ENCODE measurements around the gene SPAG16.

The SPAG16 gene

GRCh38 chr2:213266421-213266820 lies 17.8 kb upstream of the SPAG16 start:
- 75% methylated on average over 2 of the region's 2 CpGs for WGBS
- H3K36me3 ChIP-seq (ENCODE audit: control insufficient read depth in 1 of 2, insufficient read depth in 2 of 2, low read depth in 1 of 2, low read length in 2 of 2) = no peaks in the 10 kb centered on the region

GRCh38 chr2:213271947-213272346 lies 12.3 kb upstream of the SPAG16 start:
- Histone ChIP-seq H2AK5ac (ENCODE audit: low read length, severe bottlenecking) (no peak overlapping the region), H2BK12ac (ENCODE audit: low read length in 2 of 2) (no peak overlapping the region), H3K4me3 (ENCODE audit: insufficient read depth in 1 of 2, low read depth in 1 of 2, low read length in 2 of 2) (no peak overlapping the region), H3K4me2 (ENCODE audit: low read length, poor library complexity, severe bottlenecking) (no peak overlapping the region), H2BK120ac (ENCODE audit: low read depth, low read length) (no peak overlapping the region), H4K91ac (ENCODE audit: low read length) (no peak overlapping the region), H3K18ac (ENCODE audit: low read depth in 1 of 2, low read length in 2 of 2) (no peak overlapping the region), H3K27ac (ENCODE audit: low read length, poor library complexity, severe bottlenecking) (no peak overlapping the region), H3K14ac (ENCODE audit: low read length in 2 of 2) (no peak overlapping the region), H4K8ac (ENCODE audit: low read length) (no peak overlapping the region), H3K79me1 (replicated peaks; ENCODE audit: low read length, poor library complexity, severe bottlenecking) (no peaks in the 10 kb centered on the region), H2BK5ac (ENCODE audit: low read depth, low read length, poor library complexity, severe bottlenecking) (no peak overlapping the region), H3K4me1 (ENCODE audit: control insufficient read depth, insufficient read depth, low read depth, low read length) (no peaks in the 10 kb centered on the region), H3K27me3 (ENCODE audit: control insufficient read depth in 1 of 2, insufficient read depth in 1 of 2, low read length in 2 of 2) (no peaks in the 10 kb centered on the region), H3K9ac (ENCODE audit: low read length) (no peak overlapping the region), H2BK15ac (ENCODE audit: low read depth, poor library complexity, severe bottlenecking) (no peak overlapping the region), H3K36me3 (ENCODE audit: control insufficient read depth in 1 of 2, insufficient read depth in 2 of 2, low read depth in 1 of 2, low read length in 2 of 2) (no peaks in the 10 kb centered on the region), H2AFZ (ENCODE audit: low read depth, low read length) (no peak overlapping the region), H3K4ac (ENCODE audit: low read depth in 1 of 2, low read length in 2 of 2) (no peak overlapping the region), H3K9me3 (ENCODE audit: control insufficient read depth, low read length) (peaks cover 6% of the 10 kb centered on the region), H3K23ac (ENCODE audit: low read length in 2 of 2) (no peak overlapping the region)
- 100% methylated on average over 1 of the region's 1 CpG for WGBS
- DNase-seq = no peak

More at GRCh38 chr2:213266421-213266820, 17.8 kb upstream of the SPAG16 start:
- Histone ChIP-seq H3K4me1 (ENCODE audit: control insufficient read depth, insufficient read depth, low read depth, low read length) (no peaks in the 10 kb centered on the region), H2BK12ac (ENCODE audit: low read length in 2 of 2) (no peak overlapping the region), H2AK5ac (ENCODE audit: low read length, severe bottlenecking) (no peak overlapping the region), H3K4me3 (ENCODE audit: insufficient read depth in 1 of 2, low read depth in 1 of 2, low read length in 2 of 2) (no peak overlapping the region), H3K9me3 (ENCODE audit: control insufficient read depth, low read length) (no peaks in the 10 kb centered on the region), H3K23ac (ENCODE audit: low read length in 2 of 2) (no peak overlapping the region), H3K4ac (ENCODE audit: low read depth in 1 of 2, low read length in 2 of 2) (no peak overlapping the region), H4K91ac (ENCODE audit: low read length) (no peak overlapping the region), H3K27ac (ENCODE audit: low read length, poor library complexity, severe bottlenecking) (no peak overlapping the region), H3K18ac (ENCODE audit: low read depth in 1 of 2, low read length in 2 of 2) (no peak overlapping the region), H3K4me2 (ENCODE audit: low read length, poor library complexity, severe bottlenecking) (no peak overlapping the region), H4K8ac (ENCODE audit: low read length) (no peak overlapping the region), H3K79me1 (replicated peaks; ENCODE audit: low read length, poor library complexity, severe bottlenecking) (no peaks in the 10 kb centered on the region), H2BK5ac (ENCODE audit: low read depth, low read length, poor library complexity, severe bottlenecking) (no peak overlapping the region), H3K27me3 (ENCODE audit: control insufficient read depth in 1 of 2, insufficient read depth in 1 of 2, low read length in 2 of 2) (no peaks in the 10 kb centered on the region), H2BK120ac (ENCODE audit: low read depth, low read length) (no peak overlapping the region), H2AFZ (ENCODE audit: low read depth, low read length) (no peak overlapping the region), H3K9ac (ENCODE audit: low read length) (no peak overlapping the region), H3K14ac (ENCODE audit: low read length in 2 of 2) (no peak overlapping the region), H2BK15ac (ENCODE audit: low read depth, poor library complexity, severe bottlenecking) (no peak overlapping the region)
- no peak for DNase-seq

DNA sequence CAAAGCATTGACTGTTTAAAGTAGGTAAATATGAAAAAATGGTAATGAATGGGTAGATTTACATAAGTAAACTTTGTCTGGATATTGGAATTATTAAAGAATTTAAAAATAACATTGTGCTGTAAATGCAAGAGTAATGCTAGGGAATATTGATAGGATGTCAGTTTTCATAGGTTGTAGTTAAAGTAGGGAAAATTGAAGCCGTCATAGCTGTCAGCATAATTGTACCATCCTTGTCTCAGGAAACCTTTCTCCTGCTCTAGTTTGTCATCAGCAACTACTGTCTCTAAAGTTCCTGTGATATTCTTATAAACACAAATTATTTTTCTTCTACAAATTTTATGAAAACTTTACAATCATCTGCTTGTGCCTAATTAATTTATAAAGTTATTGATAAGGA lies 10.1 kb upstream of the SPAG16 start:
- H3K4me3 ChIP-seq (ENCODE audit: insufficient read depth in 1 of 2, low read depth in 1 of 2, low read length in 2 of 2) = no peak overlapping the region
- no peak overlapping the region for H2BK15ac ChIP-seq (ENCODE audit: low read depth, poor library complexity, severe bottlenecking)
- no peak overlapping the region for H2BK120ac ChIP-seq (ENCODE audit: low read depth, low read length)
- H2BK5ac ChIP-seq (ENCODE audit: low read depth, low read length, poor library complexity, severe bottlenecking) = no peak overlapping the region
- peaks cover 14% of the 10 kb centered on the region for H3K9me3 ChIP-seq (ENCODE audit: control insufficient read depth, low read length)
- H2AK5ac ChIP-seq (ENCODE audit: low read length, severe bottlenecking) = no peak overlapping the region
- no CpG with 5 or more reads among the region's 1 CpG for WGBS
- no peak overlapping the region for H2AFZ ChIP-seq (ENCODE audit: low read depth, low read length)
- H3K4me1 ChIP-seq (ENCODE audit: control insufficient read depth, insufficient read depth, low read depth, low read length) = no peaks in the 10 kb centered on the region
- no peak overlapping the region for H2BK12ac ChIP-seq (ENCODE audit: low read length in 2 of 2)
- no peaks in the 10 kb centered on the region for H3K27me3 ChIP-seq (ENCODE audit: control insufficient read depth in 1 of 2, insufficient read depth in 1 of 2, low read length in 2 of 2)
- no peaks in the 10 kb centered on the region for H3K36me3 ChIP-seq (ENCODE audit: control insufficient read depth in 1 of 2, insufficient read depth in 2 of 2, low read depth in 1 of 2, low read length in 2 of 2)
- H3K4ac ChIP-seq (ENCODE audit: low read depth in 1 of 2, low read length in 2 of 2) = no peak overlapping the region
- no peak overlapping the region for H4K91ac ChIP-seq (ENCODE audit: low read length)
- no peak overlapping the region for H3K23ac ChIP-seq (ENCODE audit: low read length in 2 of 2)
- no peak overlapping the region for H3K14ac ChIP-seq (ENCODE audit: low read length in 2 of 2)
- no peak for DNase-seq
- H3K27ac ChIP-seq (ENCODE audit: low read length, poor library complexity, severe bottlenecking) = no peak overlapping the region
- H3K18ac ChIP-seq (ENCODE audit: low read depth in 1 of 2, low read length in 2 of 2) = no peak overlapping the region
- no peaks in the 10 kb centered on the region for H3K79me1 ChIP-seq (replicated peaks; ENCODE audit: low read length, poor library complexity, severe bottlenecking)
- no peak overlapping the region for H4K8ac ChIP-seq (ENCODE audit: low read length)
- no peak overlapping the region for H3K4me2 ChIP-seq (ENCODE audit: low read length, poor library complexity, severe bottlenecking)
- H3K9ac ChIP-seq (ENCODE audit: low read length) = no peak overlapping the region

DNA sequence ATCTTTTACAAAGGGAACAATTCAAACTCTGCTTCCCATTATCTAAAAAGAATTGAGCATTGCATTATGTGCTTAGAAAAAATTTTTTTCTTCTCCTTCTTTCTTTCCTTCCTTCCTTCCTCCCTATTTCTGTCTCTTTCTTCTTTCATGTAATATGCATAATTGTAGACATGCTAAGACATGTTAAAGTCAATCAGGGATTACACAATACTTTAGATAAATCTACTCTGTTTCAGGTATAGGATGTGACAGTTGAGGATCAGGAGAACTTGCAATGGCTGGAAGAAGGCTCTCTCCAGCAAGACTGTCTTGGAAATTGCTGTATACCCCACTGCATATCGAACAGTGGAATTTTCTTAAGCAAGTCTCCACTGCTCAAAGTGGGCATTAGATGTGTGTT lies 9.0 kb upstream of the SPAG16 start:
- Histone ChIP-seq H2BK12ac (ENCODE audit: low read length in 2 of 2) (no peak overlapping the region), H3K27me3 (ENCODE audit: control insufficient read depth in 1 of 2, insufficient read depth in 1 of 2, low read length in 2 of 2) (no peaks in the 10 kb centered on the region), H3K9me3 (ENCODE audit: control insufficient read depth, low read length) (peaks cover 14% of the 10 kb centered on the region), H3K36me3 (ENCODE audit: control insufficient read depth in 1 of 2, insufficient read depth in 2 of 2, low read depth in 1 of 2, low read length in 2 of 2) (no peaks in the 10 kb centered on the region), H4K8ac (ENCODE audit: low read length) (no peak overlapping the region), H2BK15ac (ENCODE audit: low read depth, poor library complexity, severe bottlenecking) (no peak overlapping the region), H3K18ac (ENCODE audit: low read depth in 1 of 2, low read length in 2 of 2) (no peak overlapping the region), H2AK5ac (ENCODE audit: low read length, severe bottlenecking) (no peak overlapping the region), H3K9ac (ENCODE audit: low read length) (no peak overlapping the region), H2AFZ (ENCODE audit: low read depth, low read length) (no peak overlapping the region), H3K27ac (ENCODE audit: low read length, poor library complexity, severe bottlenecking) (no peak overlapping the region), H3K4me3 (ENCODE audit: insufficient read depth in 1 of 2, low read depth in 1 of 2, low read length in 2 of 2) (no peak overlapping the region), H3K14ac (ENCODE audit: low read length in 2 of 2) (no peak overlapping the region), H3K4me1 (ENCODE audit: control insufficient read depth, insufficient read depth, low read depth, low read length) (no peaks in the 10 kb centered on the region), H2BK5ac (ENCODE audit: low read depth, low read length, poor library complexity, severe bottlenecking) (no peak overlapping the region), H3K79me1 (replicated peaks; ENCODE audit: low read length, poor library complexity, severe bottlenecking) (no peaks in the 10 kb centered on the region), H3K4ac (ENCODE audit: low read depth in 1 of 2, low read length in 2 of 2) (no peak overlapping the region), H4K91ac (ENCODE audit: low read length) (no peak overlapping the region), H3K23ac (ENCODE audit: low read length in 2 of 2) (no peak overlapping the region), H3K4me2 (ENCODE audit: low read length, poor library complexity, severe bottlenecking) (no peak overlapping the region), H2BK120ac (ENCODE audit: low read depth, low read length) (no peak overlapping the region)
- no CpG with 5 or more reads among the region's 1 CpG for WGBS
- DNase-seq = no peak

Measured in mesenchymal stem cell (in vitro differentiated cells and primary cell).